Sciatic nerve (tissue), 2 donors: ENCODE data around the gene AFAP1L2. TPM values are rescaled to one million over a fixed set of nuclear protein-coding genes. Genes with fewer than 3 reads are reported as not detected.
"Not testable (repeated sequence)": the region's sequence is repeated elsewhere in the genome, so short reads cannot be mapped to it uniquely, and the experiment has no call there.

ENCODE experiments used
- ATAC-seq: fragments of 200-7000 bp; cut with Tn5 transposase; one replicate; pipeline ENCODE4 v1.9.1; 2020; ENCODE audit warnings: mild to moderate bottlenecking, moderate library complexity
- DNase-seq: peaks from one replicate; pipeline ENCODE4 v3.0.0-alpha.2; 2020; ENCODE audit warnings: low spot score
- intact Hi-C: fragments of 100-400 bp; cut with DNase I; formaldehyde crosslinking; loops from one replicate; pipeline ENCODE4 v1.14.2; 2022
- total RNA-seq: library from RNA; stranded (reverse); fragmentation: NEBNext Ultra II Directional; extraction: Animal tissue kit (Norgen Biotek cat#: 25700); gene quantifications from one replicate; pipeline ENCODE4 v1.2.1, GENCODE V29; 2021
- donor health status: DM: no; HTN: no; CAD: no.
- donor health status: DM: no; HTN: no; CAD: no.

Gene AFAP1L2
- total RNA-seq, 1 donor from 2014 or later = 144 TPM

DNA sequence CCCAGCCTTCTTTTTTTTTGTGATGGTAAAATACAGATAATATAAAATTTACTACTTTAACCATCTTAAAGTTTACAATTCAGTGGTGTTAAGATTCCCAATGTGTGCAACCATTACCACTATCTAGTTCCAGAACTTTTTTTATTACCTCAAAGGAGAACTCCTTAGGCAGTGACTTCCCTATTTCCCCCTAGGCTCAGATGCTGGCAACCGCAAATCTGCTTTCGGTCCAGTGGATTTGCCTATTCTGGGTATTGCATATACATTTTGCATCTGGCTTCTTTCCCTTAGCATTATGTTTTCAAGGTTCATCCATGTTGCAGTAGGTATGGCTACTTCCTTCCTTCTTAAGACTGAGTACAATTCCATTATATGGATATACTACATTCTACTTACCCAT lies 56.5 kb downstream of the AFAP1L2 start:
- ATAC-seq = no peak
- DNase-seq = no peak
- intact Hi-C loops = loop anchor here (10.0 kb wide), 1 partner anchor 57 kb away; the partner anchor contains the start of gene AFAP1L2

DNA sequence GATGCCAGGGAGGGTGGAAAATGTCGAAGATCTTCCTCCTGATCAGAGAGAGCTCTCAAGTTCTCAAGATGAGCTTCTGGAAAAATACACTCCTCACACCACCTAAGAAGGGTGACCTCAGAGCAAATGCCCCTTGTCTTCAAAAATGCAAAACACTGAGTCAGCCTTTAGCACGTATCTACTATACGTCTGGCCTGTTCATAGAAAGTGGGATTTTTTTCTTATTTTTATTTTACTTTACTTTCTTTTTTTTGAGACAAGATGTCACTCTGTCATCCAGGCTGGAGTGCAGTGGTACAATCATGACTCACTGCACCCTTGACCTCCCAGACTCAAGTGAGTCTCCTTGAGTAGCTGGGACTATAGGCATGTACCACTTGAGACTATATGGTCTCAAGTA lies 57.1 kb downstream of the AFAP1L2 start:
- ATAC-seq = no peak
- intact Hi-C loops = loop anchor here (10.0 kb wide), 1 partner anchor 58 kb away; the partner anchor contains the start of gene AFAP1L2

DNA sequence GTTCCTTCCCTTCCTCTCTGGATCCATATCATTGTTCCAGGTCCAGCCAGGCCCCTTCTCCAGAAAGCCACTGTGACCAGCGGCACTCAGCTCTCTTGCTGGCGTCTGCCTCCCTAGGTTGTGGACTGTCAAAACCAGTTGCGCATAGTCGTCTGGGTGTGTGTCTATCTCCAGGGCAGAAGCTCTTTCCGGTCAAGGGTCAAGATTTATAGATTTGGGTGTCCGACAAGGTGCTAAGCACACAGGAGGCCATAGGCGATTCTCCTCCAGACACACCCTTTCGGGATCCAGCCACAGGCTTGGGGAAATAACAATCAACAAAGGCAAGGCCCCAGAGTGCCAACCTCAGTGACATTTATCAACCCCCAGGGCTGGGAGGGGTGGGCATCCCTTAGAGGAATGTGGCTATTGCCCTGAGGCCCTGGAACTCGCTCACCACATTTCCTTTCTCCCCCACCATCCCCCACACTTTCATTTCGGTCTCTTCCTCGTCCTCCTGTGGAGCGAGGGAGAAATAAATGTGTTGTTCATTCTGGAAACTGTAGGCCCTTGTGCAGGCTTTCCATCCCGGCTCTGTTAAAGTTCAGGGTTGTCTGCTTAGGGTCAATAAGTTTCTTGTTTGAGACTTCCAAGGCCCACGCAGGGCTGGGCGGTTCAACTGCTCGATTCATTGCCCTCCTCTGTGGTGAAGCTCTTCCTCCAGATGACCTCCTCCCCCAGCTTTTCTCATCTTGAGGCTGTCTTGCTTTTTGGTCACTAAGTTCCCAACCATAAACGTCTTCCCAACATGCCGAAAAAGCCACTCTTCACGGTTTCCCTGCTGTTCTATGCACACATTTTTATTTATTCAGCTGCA lies 57.9 kb downstream of the AFAP1L2 start:
- DNase-seq (no peak), ATAC-seq (peak; percentile 78)
- intact Hi-C loops = loop anchor here (10.0 kb wide), 1 partner anchor 58 kb away; the partner anchor contains the start of gene AFAP1L2

More for the DNA sequence above, 57.1 kb downstream of the AFAP1L2 start:
- no peak for DNase-seq

DNA sequence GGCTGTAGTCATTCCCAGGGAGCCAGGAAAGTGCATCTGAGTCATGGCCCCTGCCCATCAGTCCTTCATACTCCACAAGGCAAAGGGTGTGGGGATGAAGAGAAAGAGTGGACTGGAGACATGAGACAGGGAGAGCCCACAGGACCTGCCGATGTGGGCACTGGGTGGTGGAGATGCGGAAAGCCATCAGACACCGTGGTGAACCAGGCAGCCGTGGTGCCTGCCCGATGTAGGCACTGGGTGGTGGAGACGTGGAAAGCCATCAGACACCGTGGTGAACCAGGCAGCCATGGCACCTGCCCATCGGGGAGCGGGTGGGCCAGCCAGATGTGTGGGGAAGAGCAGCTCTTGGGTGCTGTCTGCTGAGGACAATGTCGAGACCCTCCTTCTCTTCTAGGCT lies 58.6 kb downstream of the AFAP1L2 start:
- intact Hi-C loops = loop anchor here (10.0 kb wide), 1 partner anchor 59 kb away; the partner anchor contains the start of gene AFAP1L2
- DNase-seq (no peak), ATAC-seq (no peak)

DNA sequence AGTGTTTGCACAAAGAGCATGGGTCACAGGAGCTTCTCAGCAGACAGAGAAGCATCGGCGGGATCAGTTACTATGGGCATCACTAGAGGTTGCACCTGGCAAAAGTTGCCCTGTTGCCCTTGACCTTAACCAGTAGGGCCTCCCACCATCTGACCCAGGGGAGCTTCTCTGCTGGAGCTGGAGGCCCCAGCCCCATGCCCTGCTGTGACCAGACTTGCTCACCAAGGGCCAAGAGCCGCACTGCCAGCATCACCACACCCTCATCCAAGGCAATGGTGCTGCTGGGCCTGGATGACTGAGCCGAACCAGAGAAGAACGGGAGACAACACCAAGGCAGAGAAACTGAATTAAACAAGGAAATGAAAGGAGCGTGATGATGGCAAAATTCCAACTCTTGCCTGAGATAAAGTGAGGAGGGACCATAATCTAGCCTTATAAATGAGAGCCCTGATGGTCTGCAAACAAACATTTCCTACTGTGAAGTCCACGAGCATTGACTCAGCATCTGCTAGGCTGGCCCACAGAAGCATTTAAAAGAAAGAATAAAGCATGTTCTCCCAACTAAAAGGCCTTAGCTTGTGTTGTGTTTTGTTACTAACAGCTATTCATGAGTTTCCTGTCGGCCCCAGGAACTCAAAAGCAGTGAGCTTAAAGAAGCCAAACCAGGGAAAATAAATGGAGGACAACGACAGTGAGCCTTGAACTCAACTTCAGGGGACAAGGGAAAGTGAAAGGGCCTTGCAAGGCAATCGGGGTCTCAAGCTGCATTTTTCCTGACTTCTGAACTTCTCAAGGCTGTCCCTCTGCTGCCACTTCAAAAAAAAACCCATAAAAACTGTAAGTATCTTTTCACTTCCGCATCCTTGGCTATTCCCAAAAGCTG lies 60.4 kb downstream of the AFAP1L2 start:
- no peak for ATAC-seq
- intact Hi-C loops = loop anchor here (10.0 kb wide), 1 partner anchor 61 kb away; the partner anchor contains the start of gene AFAP1L2
- DNase-seq = no peak

DNA sequence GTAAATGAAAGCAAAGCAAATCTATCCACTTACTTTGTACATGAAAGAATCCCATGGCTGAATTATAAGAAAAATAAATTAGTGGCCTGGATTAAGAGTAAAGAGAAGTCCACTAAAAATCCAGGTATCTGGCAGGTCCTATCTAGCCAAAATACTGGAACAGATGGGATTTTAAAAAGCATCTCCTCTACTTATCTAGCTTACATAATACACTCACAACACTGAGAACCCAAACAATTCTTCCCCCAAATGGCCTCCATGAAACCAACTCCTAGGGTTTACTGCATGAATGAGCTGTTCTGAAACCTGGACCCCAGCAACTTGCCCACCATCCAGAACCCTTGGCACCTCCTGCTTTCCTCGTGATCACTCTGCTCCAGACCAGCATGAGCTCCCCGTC lies 61.3 kb downstream of the AFAP1L2 start:
- intact Hi-C loops = loop anchor here (10.0 kb wide), 1 partner anchor 62 kb away; the partner anchor contains the start of gene AFAP1L2
- ATAC-seq = no peak
- no peak for DNase-seq

DNA sequence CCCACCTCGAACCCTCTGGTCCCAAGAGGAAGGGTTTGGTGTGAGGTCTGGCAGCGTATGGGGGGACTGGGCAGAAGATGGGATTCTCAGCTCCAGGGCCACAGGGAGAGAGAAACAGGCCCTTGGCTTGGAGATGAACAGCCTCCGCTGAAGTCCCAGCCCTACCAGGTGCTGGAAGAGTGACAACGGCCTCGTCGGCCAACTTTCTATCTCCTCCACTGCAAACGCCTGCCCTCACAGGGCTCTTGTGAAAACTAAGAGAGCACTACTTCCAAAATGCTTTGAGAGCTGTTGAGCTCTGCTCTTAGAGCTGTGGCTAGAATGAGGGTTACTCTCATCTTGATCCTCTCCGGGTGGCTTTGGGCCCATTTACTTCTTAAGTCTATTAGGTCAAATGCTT lies 63.5 kb downstream of the AFAP1L2 start:
- DNase-seq (peak; percentile 61), ATAC-seq (peak; percentile 23)
- intact Hi-C loops = loop anchor here (10.0 kb wide), 1 partner anchor 64 kb away; the partner anchor contains the start of gene AFAP1L2

DNA sequence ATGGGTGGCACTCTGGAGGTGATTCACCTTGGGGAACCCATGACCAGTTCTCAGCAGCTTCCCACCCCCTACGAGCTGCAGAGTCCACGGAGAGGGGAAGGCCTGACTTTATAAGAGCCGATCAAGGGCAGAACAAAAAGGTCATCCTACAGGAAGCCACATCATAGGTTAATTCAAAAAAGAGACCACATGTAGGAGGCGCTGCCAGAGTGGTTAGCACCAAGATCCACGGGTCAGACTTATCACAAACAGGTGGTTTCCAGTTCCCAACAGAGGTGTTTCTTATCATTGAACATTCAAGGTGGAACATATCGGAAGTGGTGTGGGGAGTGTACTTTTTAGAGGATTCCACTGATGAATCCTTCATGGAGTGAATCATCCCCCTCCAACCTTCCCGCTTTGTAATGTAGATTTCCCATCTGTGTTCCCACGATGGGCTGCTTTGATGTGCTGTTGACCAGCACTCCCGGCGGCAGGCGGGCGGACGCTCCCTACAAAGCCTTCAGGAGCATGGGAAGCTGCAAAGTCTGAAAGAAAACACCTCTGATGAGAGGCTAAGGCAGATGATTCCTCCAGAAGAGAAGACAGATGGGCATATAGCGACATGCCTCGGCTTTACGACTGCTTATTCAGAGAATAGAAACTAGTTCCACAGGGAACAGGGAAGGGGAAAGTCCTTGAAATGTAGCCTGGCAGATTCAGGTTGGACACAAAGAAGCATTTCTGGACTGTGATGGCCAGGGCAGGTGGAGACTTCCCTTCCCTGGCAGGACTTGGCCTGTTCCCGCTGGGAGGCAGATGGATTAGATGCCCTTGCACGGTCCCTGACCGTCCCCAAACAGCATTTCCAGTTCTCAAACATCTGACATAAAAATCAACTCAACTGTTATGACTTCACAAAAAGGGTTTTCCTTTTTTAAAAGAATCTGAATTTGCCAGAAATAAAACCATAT lies 66.5 kb downstream of the AFAP1L2 start:
- intact Hi-C loops = no loop called here
- ATAC-seq = no peak
- DNase-seq = no peak

DNA sequence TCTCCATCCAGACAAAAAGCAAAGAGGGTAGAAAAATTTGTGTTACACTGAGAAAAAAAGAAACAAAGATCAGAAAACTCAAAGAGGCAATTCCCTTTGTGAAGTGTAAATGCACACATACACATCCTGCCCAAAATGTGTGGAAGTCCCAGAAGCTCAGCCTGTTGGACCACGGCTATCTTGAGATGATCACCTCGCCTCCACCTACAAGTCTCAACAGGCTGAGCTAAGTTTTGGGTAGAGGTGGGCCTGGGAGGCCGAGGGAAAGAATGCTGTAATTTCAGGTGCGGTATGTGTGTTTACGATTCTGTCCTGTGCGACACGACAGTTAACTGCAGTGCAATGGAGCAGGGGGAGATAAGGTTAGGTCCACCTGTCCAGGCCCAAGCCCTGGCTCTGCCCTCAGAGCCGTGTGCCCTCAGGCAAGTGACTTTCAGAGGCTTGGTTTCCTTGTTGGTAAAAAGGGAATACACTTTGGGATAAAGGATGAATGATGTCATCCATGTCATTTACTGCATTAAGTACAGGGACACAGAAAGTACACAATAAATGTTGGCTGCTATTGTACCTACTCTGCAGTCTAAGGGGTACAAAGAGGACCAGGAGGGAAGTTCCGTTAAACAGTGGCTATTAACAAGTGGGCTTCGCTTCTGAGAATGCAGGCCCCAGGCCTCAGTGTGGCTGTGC lies 67.3 kb downstream of the AFAP1L2 start:
- intact Hi-C loops = no loop called here
- DNase-seq (no peak), ATAC-seq (no peak)

DNA sequence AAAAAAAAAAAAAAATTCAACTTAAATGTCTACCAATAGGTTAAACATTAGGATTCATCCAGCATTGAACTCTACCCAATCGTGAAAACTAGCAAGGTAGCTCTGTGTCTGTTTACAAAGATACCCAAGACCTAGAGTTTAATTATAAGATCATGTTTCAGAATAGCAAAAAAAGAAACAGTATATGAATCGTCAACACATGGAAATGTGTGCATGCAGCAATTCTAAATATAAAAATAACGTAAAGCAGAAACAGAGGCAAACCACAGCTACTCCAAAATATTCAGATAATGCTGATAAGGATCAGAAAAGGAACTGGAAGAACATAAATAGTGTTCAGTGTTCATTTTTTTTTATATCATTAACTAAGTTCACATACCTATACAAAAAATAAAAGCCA lies 68.7 kb downstream of the AFAP1L2 start:
- ATAC-seq (no peak), DNase-seq (no peak)
- intact Hi-C loops = no loop called here

DNA sequence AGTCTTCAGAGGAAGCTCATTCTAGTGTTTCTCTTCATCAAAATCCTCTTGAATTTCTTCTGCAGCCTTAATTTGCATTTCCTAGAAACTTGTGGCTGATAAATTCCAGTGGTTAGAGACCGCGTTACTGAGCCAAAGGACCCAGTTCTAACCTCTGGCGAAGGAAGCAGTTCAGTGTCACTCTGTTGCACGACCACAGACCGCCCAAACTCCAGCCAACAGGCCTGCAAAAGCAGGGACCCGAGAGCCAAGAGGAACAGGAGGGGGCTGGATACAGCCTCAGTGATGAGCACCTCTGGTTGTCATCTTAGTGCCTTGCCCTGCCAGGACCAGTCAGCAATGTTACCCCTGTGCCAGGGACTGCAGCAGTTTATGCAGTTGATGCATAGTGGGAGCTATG lies 70.0 kb downstream of the AFAP1L2 start:
- intact Hi-C loops = no loop called here
- ATAC-seq (peak; percentile 35), DNase-seq (no peak)

DNA sequence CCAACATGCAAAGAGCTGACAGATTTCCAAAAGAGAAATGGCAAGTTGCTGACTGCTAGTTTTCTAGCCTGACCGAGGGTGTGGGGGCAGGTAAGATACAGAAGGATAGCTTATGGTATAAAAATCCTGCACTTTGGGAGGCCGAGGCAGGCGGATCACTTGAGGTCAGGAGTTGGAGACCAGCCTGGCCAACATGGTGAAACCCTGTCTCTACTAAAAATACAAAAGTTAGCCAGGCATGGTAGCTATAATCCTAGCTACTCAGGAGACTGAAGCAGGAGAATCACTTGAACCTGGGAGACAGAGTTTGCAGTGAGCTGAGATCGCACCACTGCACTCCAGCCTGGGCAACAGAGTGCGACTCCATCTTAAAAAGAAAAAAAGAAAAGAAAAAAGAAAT lies 70.9 kb downstream of the AFAP1L2 start:
- intact Hi-C loops = not testable (repeated sequence)

DNA sequence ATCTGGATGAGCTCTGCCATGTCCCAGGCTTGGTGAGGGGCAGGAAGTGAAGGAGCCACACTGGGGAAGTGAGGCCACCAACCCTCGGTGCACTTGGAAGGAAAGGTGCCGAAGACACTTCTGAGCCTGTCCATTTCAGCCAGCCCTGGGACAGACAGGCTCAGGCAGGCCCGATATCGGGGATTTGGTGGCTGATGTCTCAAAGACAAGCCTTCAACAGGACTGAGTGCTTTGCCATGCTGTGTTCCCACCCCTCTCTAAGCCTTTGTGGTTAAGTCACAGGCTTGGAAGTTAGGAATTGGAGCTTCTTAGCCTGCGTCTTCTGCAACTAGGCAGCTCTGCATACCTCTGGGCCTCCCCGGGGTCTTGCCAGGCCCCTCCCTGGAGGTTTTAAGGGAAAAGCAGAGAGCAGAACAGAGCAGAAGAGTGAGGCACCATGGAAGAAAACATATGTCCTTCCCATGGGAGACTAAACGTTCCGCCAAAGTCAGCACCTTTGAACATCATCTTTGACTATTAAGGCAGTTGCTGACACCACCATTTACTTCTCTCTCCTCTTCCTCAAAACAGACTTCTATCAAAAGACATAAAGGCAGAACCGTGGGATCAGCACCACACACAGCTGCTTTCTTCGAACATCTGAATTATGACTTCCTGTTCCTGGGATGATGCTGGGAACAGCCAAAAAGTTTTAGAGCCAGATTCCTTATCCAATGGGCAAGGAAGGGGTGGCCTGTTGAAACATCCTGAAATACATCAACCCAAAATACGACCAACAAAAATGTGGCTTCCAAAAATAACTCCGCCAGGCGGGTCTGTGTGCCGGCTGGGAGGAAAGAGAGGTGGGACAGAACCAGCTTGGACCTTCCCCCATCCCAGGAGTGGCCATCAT lies 71.8 kb downstream of the AFAP1L2 start:
- no peak for DNase-seq
- intact Hi-C loops = no loop called here
- peak; percentile 43 for ATAC-seq

More for the DNA sequence above, 70.9 kb downstream of the AFAP1L2 start:
- not testable (repeated sequence) for DNase-seq, ATAC-seq

DNA sequence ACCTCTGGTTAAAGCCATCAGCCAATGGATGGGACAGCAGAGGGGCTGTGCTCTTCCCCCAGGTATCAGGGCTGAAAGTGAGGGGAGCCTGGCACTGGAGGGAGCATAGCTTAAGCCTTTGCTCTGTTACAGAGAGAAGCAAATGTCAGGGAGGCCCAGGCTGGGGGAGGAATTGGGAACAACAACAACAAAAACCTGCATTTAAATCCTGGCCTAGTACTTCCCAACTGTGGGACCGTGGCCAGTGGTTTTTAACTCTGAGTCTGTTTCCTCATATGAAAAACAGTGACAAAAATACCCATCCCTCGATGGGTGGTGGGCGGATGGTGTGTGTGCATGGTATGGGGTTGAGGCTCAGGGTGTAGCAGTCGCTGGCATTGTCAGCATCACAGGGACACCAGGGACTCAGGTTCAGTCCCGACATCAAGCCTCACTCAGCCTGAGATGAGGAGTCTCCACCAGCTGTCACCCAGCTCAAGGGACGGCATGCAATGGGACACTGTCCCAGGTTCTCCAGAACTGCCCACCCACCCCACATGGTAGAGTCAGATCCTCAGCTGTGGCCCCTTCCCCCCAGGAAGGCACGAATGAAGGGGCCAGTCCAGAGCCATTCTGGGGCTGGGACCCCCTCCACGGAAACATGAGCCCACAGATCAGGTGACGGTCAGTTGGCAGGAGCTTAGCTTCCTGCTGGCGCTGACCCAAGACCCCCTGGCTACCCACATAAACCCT lies 74.5 kb downstream of the AFAP1L2 start:
- DNase-seq = no peak
- no peak for ATAC-seq
- intact Hi-C loops = no loop called here

DNA sequence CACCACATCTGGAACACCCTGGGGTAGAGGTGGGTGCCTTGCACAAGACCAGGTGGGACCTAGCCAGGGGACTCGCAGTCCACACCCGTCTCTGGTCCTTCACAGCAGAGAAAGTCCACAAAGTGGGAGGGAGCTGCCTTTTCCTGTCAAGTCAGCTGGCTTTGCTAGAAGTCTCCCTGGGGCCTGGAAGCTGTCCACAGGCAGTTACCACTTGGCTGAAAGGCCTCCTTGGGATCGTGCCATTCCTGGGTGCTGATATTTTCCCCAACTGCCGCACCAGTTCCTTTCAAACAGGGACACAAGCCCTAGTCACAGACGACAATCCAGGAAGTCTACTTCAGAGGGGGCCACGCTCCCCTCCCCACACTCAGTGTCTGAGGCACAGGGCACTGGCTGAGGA lies 75.4 kb downstream of the AFAP1L2 start:
- intact Hi-C loops = no loop called here
- DNase-seq = no peak
- ATAC-seq = peak; percentile 19

DNA sequence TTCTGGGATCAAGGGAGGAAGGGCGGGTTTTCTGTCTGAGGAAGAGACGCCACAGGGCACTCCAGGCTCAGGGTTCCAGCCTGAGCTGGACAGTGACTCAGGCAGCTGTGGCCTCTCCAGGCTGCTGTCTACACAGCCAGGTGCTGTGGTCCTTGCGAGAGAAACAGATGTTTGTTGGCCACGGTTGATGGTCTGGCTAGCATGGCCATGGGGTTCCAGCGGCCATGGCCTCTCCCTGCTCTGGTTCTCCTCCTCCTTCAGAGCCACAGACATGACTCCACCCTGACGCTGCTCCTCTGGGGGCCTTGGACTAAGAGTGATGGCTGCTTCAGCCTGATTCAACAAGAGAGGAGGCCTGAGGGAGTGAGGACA lies 75.9 kb downstream of the AFAP1L2 start:
- no peak for ATAC-seq
- intact Hi-C loops = no loop called here
- no peak for DNase-seq
